K562 (cell line): ENCODE data around the gene DNASE2. TPM values are rescaled to one million over a fixed set of nuclear protein-coding genes. Genes with fewer than 3 reads are reported as not detected.

Source experiments
- C11orf30 ChIP-seq: fragments of 450-650 bp; IDR thresholded peaks from 2 replicates; pipeline ENCODE4 v1.6.1; 2016; ENCODE audit warnings: low read depth, mild to moderate bottlenecking
- CC2D1A ChIP-seq: fragments of 450-650 bp; IDR thresholded peaks from 2 replicates; pipeline ENCODE4 v1.6.1; 2017; ENCODE audit warnings: mild to moderate bottlenecking
- CREB3L1 ChIP-seq: fragments of 450-650 bp; IDR thresholded peaks from 2 replicates; pipeline ENCODE4 v1.6.1; 2014; ENCODE audit warnings: low read depth, mild to moderate bottlenecking, moderate library complexity, borderline replicate concordance
- CXXC5 ChIP-seq: fragments of 250-450 bp; sonication (Bioruptor Pico); IDR thresholded peaks from 2 replicates; pipeline ENCODE4 v1.8.0; 2022; ENCODE audit warnings: inconsistent platforms, mild to moderate bottlenecking, moderate library complexity
- E2F4 ChIP-seq: sonication (generic); formaldehyde crosslinking; IDR thresholded peaks from 2 replicates; pipeline ENCODE4 v1.8.0; 2022; ENCODE audit warnings: mild to moderate bottlenecking, low read depth, missing genetic modification reagents
- EP300 ChIP-seq: IDR thresholded peaks from 2 replicates; pipeline ENCODE4 v1.6.1; 2012; ENCODE audit warnings: low read length, improper control_type of control experiment
- HMGN3 ChIP-seq: IDR thresholded peaks from 2 replicates; pipeline ENCODE4 v1.6.1; 2011; ENCODE audit warnings: borderline replicate concordance, low read depth, mild to moderate bottlenecking, mixed read lengths, low read length; ENCODE audit not compliant: insufficient read length; ENCODE audit errors: extremely low read depth
- MAZ ChIP-seq, 2 experiments: fragments of 450-650 bp in 1 of 2; sonication (generic) in 1 of 2; formaldehyde crosslinking; IDR thresholded peaks in 1 of 2; conservative IDR thresholded peaks in 1 of 2; 2 replicates each; pipeline versions ENCODE4 v1.4.0 to v1.5.0; 2020; ENCODE audit warnings: mild to moderate bottlenecking in 1 of 2, missing genetic modification reagents in 1 of 2
- MEF2A ChIP-seq: IDR thresholded peaks from 2 replicates; pipeline ENCODE4 v1.6.1; 2011; ENCODE audit warnings: low read depth, mild to moderate bottlenecking, low read length, moderate library complexity; ENCODE audit not compliant: control insufficient read depth
- MYNN ChIP-seq, 2 experiments: sonication (generic); formaldehyde crosslinking in 1 of 2; IDR thresholded peaks; 2 replicates each; pipeline versions ENCODE4 v1.5.0 to v1.6.1; 2016 to 2020; ENCODE audit warnings: antibody characterized with exemption in 1 of 2, missing genetic modification reagents in 1 of 2
- RBM22 ChIP-seq: fragments of 200-400 bp; formaldehyde crosslinking; IDR thresholded peaks from 2 replicates; pipeline ENCODE4 v1.6.1; 2018; ENCODE audit warnings: low read length, low read depth; ENCODE audit not compliant: poor library complexity, severe bottlenecking
- RNF2 ChIP-seq: sonication (generic); IDR thresholded peaks from 2 replicates; pipeline ENCODE4 v1.6.1; 2016
- SREBF1 ChIP-seq: fragments of 150-350 bp; IDR thresholded peaks from 2 replicates; pipeline ENCODE4 v1.6.1; 2014; ENCODE audit warnings: antibody characterized with exemption, low read depth, low read length, borderline replicate concordance
- TARDBP ChIP-seq: fragments of 450-650 bp; IDR thresholded peaks from 2 replicates; pipeline ENCODE4 v1.6.1; 2016
- TBP ChIP-seq: optimal IDR thresholded peaks from 2 replicates; pipeline ENCODE3; 2011; ENCODE audit warnings: low read depth, low read length, improper control_type of control experiment
- TFAP4 ChIP-seq: sonication (generic); formaldehyde crosslinking; IDR thresholded peaks from 2 replicates; pipeline ENCODE4 v1.8.0; 2022; ENCODE audit warnings: missing genetic modification reagents, mild to moderate bottlenecking, moderate library complexity, borderline replicate concordance
- ZBTB33 ChIP-seq: sonication (generic); formaldehyde crosslinking; IDR thresholded peaks from 2 replicates; pipeline ENCODE4 v1.8.1; 2023; ENCODE audit warnings: mild to moderate bottlenecking, missing genetic modification reagents
- ZFP36 ChIP-seq: fragments of 150-350 bp; IDR thresholded peaks from 2 replicates; pipeline ENCODE4 v1.6.1; 2018; ENCODE audit warnings: low read length, low read depth; ENCODE audit not compliant: partially characterized antibody
- ZNF24 ChIP-seq: fragments of 450-650 bp; IDR thresholded peaks from 2 replicates; pipeline ENCODE4 v1.6.1; 2016
- ZNF561 ChIP-seq: fragments of 450-650 bp; formaldehyde crosslinking; conservative IDR thresholded peaks from 2 replicates; pipeline ENCODE4 v1.4.0; 2020; ENCODE audit warnings: mild to moderate bottlenecking, moderate library complexity
- polyA plus RNA-seq, 8 experiments: library from polyadenylated mRNA; depleted of rRNA in 4 of 8; stranded (reverse) in 5 of 8; unstranded in 3 of 8; fragments of >200 nt; fragmentation: Nextera tagmentation in 2 of 8; fragmentation: Illumina TruSeq in 1 of 8; extraction: Ambion mirVana in 2 of 8; extraction: Trizol in 1 of 8; gene quantifications; 2 replicates each; pipeline versions ENCODE4 v1.2.1 to v1.2.3, GENCODE V29; 2011 to 2014; ENCODE audit warnings: inconsistent platforms in 1 of 8, missing spikeins in 1 of 8
- total RNA-seq, 7 experiments: library from RNA; depleted of rRNA in 6 of 7; stranded (reverse); fragments of >200 nt in 6 of 7; fragmentation: Illumina TruSeq in 2 of 7; extraction: Trizol in 2 of 7; gene quantifications; 2 replicates each; pipeline versions ENCODE4 v1.2.1 to v1.2.3, GENCODE V29; 2011 to 2021; ENCODE audit warnings: low replicate concordance in 1 of 7

Gene DNASE2
- total and polyA plus RNA-seq, 9 of the 15 experiments (the other 6 are each of a cell fraction or from before 2014, with no cell fraction given): 4.4 to 27.0 (median 20.2) TPM

DNA sequence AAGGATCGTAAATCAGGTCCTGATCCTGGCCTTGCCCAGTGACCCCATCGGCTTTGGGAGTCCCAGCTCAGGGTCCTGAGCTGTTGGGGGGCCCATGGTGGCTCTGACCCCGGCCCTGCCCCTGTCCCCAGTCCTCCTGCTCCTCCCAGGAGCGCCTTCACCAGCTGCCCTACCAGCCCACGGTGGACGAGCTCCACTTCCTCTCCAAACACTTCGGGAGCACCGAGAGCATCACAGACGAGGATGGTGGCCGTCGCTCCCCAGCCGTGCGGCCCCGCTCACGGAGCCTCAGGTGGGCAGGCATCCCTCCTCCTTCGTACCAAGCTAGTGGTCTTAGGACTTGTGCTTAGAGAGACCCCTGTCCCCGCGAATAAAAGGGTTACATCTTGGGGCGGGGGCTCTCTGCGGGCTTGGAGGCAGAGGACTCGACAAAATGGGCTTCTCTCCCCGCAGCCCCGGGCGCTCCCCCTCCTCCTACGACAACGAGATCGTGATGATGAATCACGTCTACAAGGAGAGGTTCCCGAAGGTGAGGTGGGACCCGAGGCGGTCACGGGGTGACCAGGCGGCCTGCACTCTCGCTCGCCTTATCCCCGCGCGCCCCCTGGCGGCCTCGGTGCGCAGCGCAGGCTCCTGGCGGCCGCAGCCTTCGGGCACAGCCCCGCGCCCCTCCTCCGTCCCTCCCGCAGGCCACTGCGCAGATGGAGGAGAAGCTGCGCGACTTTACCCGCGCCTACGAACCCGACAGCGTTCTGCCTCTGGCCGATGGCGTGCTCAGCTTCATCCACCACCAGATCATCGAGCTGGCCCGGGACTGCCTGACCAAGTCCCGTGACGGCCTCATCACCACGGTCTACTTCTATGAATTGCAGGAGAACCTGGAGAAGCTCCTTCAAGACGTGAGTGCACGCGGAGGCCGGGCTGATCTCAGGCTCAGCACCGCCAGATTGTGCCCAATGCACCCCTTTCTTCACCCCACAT, 33.8 kb downstream of the DNASE2 start (continued):
- TF ChIP-seq MYNN (IDR thresholded peaks at IDR 0.05): 0 out of 2 replicates have a peak, but pooled peaks have one; percentile 31
- no peak for TF ChIP-seq MYNN (CRISPR knock-in tag; IDR thresholded peaks at IDR 0.05)
- no peak for TF ChIP-seq C11orf30
- no peak for TF ChIP-seq ZNF561 (CRISPR knock-in tag)
- TF ChIP-seq CC2D1A: 0 out of 2 replicates have a peak, but pooled peaks have one; percentile 9
- TF ChIP-seq TFAP4 (CRISPR knock-in tag): peak; percentile 82; the same call in 1 of the 2 replicates
- peak; percentile 34 for TF ChIP-seq ZFP36
- peak; percentile 28; the same call in 1 of the 2 replicates for TF ChIP-seq RNF2
- peak; percentile 48; the same call in 1 of the 2 replicates for TF ChIP-seq E2F4 (CRISPR knock-in tag)
- TF ChIP-seq EP300: peak; percentile 32; the same call in 1 of the 2 replicates
- peak; percentile 93 for TF ChIP-seq ZNF24
- TF ChIP-seq RBM22: peak; percentile 52
- TF ChIP-seq MAZ (CRISPR knock-in tag; conservative IDR thresholded peaks at IDR 0.05 in 1 of 2, IDR thresholded peaks at IDR 0.05 in 1 of 2): peak; percentile 86 to 87
- TF ChIP-seq MEF2A: no peak
- no peak for TF ChIP-seq CREB3L1
- peak; percentile 66 for TF ChIP-seq TARDBP
- TF ChIP-seq HMGN3: peak; percentile 19
- peak; percentile 92 for TF ChIP-seq ZBTB33 (CRISPR knock-in tag)
- TF ChIP-seq TBP: no peak
- TF ChIP-seq CXXC5 (CRISPR knock-in tag): peak; percentile 78
- 0 out of 2 replicates have a peak, but pooled peaks have one; percentile 45 for TF ChIP-seq SREBF1
